Nasal cavity respiratory epithelium epithelial cell of viscerocranial mucosa (primary cell): ENCODE measurements around the gene OR12D3. TPM values are rescaled to one million over a fixed set of nuclear protein-coding genes. Genes with fewer than 3 reads are reported as not detected.

Experiments used
- total RNA-seq: library from RNA; depleted of rRNA; stranded (reverse); fragments of >200 nt; gene quantifications from 2 replicates; pipeline ENCODE4 v1.2.3, GENCODE V29; 2014

OR12D3 gene, protein sequence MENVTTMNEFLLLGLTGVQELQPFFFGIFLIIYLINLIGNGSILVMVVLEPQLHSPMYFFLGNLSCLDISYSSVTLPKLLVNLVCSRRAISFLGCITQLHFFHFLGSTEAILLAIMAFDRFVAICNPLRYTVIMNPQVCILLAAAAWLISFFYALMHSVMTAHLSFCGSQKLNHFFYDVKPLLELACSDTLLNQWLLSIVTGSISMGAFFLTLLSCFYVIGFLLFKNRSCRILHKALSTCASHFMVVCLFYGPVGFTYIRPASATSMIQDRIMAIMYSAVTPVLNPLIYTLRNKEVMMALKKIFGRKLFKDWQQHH
- total RNA-seq, result not detected in 2 replicates

DNA sequence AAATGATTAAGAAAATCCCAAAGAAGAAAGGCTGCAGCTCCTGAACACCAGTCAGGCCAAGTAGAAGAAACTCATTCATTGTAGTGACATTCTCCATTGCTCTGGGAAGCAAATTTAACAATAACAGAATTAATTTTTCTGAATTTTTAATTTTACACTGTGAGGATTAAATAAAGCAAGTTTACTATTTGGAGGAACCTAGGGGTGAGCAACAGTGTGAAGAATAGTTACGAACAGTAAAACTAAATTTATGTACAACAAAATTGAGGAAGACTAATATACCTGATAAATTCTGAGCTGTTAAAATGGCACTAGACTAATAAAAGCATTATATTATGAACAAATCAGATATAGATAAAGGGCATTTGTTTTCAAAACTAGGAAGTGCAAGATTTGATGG is at the start of gene OR12D3:
Gene OR12D3 (minus strand): TSS at position 101 of the 400 bp plus-strand sequence. CDS start 4 bp downstream, at position 97.

DNA sequence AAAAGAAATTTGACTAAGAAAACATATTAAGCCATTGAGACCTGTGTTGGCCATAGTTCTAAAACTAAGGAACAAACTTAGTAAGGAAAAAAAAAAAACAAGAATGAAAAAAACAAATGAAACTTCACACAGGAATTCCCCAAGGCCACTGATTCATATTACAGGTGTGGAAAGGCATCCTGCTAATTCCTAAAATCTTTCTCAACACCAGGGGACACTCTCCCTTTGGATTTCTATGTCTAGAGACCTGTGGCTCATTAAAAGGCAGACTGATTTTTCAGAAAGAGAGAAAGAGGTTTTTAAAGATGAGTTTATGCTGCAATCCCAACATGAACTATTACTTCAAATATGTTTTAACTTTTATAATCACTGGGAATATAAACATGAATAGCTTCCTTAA is 39.5 kb upstream of the OR12D3 start, which contains the start of gene OR12D1:
Gene OR12D1 (plus strand): TSS at position 341 of the 400 bp plus-strand sequence.

DNA sequence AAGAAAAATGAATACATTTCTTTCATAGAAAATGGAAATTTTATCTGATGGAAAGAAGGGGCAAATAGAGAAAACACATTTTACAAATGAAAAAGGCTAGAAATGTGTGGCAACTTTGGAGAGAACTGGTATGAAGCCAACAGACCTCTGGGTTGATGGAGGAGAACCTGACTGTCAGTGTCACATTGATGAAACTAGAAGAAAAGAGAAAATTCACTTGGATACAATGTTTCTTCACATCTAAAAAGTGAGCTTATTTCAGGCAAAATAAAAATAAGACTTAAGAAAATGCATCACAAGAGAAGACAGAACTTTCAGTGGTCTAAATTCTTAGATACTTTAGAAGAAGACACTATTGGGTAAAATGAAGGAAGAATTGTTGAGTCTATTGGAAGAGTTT is 20.2 kb upstream of the OR12D3 start, which contains the start of gene OR12D2:
Gene OR12D2 (plus strand): TSS at position 301 of the 400 bp plus-strand sequence. CDS start 1,069 bp downstream, outside the sequence.

DNA sequence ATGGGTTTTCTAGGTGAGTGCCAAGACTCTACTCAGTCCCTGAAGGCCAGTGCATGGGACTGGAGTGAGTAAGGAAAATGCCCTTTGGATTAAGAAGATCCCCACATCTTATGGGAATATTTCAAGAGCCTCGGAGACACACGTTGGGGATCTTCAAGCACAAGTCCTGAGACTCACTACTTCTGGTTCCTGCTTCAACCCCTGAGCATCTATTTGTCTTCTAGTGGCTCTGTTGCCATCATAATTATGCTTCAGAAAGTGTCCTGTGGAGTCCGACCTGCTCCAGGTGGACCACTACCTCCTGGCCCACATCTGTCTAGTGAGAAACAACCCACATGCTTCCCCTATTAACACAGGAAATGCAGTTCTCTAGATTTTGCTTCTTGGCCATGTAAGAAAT is 6.3 kb downstream of the OR12D3 start, which contains the start of gene OR5V1:
Gene OR5V1 (minus strand): TSS at position 101 of the 400 bp plus-strand sequence. CDS start 12,670 bp downstream, outside the sequence.

Other genes starting within 250 kb of the OR12D3 start
- gene OR2J2, start 204.4 kb downstream of the OR12D3 start, total RNA-seq, result not detected in 2 replicates
- gene OR14J1, start 73.6 kb downstream of the OR12D3 start, total RNA-seq, result not detected in 2 replicates
- not detected in 2 replicates for gene OR5V1, start 6.4 kb downstream of the OR12D3 start, total RNA-seq
- not detected in 2 replicates for gene OR12D2, start 20.3 kb upstream of the OR12D3 start, total RNA-seq
- gene OR12D1, start 39.6 kb upstream of the OR12D3 start, total RNA-seq, result not detected in 2 replicates
- not detected in 2 replicates for gene OR10C1, start 64.0 kb upstream of the OR12D3 start, total RNA-seq
- not detected in 2 replicates for gene OR11A1, start 81.8 kb upstream of the OR12D3 start, total RNA-seq
- gene OR2H1, start 81.9 kb upstream of the OR12D3 start, total RNA-seq, result not detected in 2 replicates
- not detected in 2 replicates for gene MAS1L, start 112.7 kb upstream of the OR12D3 start, total RNA-seq
- not detected in 2 replicates for gene UBD, start 184.4 kb upstream of the OR12D3 start, total RNA-seq
- gene OR2H2, start 209.8 kb upstream of the OR12D3 start, total RNA-seq, result not detected in 2 replicates